B cell (primary cell): Measurements from ENCODE around the gene DGUOK. TPM values are rescaled to one million over a fixed set of nuclear protein-coding genes. Genes with fewer than 3 reads are reported as not detected.
A peak's percentile ranks its signal among the peaks of the same experiment; 100 is the strongest.

Source experiments
- ATAC-seq: fragments of 200-7000 bp; cut with Tn5 transposase; one replicate; pipeline ENCODE4 v1.10.0; 2021; ENCODE audit warnings: low read depth, mild to moderate bottlenecking, moderate number of reproducible peaks, moderate library complexity
- CTCF ChIA-PET: fragments of 350-600 bp; sonication (Branson Sonifier 250); formaldehyde crosslinking; loops from one replicate; lab custom pipeline; 2021; ENCODE audit warnings: antibody characterized with exemption, inconsistent platforms; lab: Charles Lee
- POLR2A ChIA-PET: fragments of 350-600 bp; sonication (Branson Sonifier 250); formaldehyde crosslinking; loops from one replicate; lab custom pipeline; 2021; ENCODE audit warnings: antibody characterized with exemption; lab: Charles Lee
- DNase-seq: peaks from one replicate; pipeline ENCODE4 v3.0.0; 2013
- H2AFZ ChIP-seq: 2 replicates; pipeline ENCODE4 v1.6.1; 2012; ENCODE audit warnings: mild to moderate bottlenecking, low read depth, low read length; ENCODE audit not compliant: insufficient read depth, poor library complexity, severe bottlenecking
- H3K27ac ChIP-seq, 2 donors: 1 replicate in 1 of 2; 2 replicates in 1 of 2; pipeline ENCODE4 v1.5.1; 2012 to 2013; ENCODE audit warnings: low read length in 2 of 2, mild to moderate bottlenecking in 2 of 2, moderate library complexity in 1 of 2
- H3K27me3 ChIP-seq, 4 experiments: fragments of 200-600 bp in 1 of 4; sonication (generic) in 1 of 4; replicated peaks in 1 of 4; 1 replicate in 2 of 4; 2 replicates in 2 of 4; pipeline versions ENCODE4 v1.6.1 to v1.7.0; 2013 to 2016; ENCODE audit warnings: low read length in 3 of 4, mild to moderate bottlenecking in 2 of 4, mixed read lengths in 1 of 4, moderate library complexity in 1 of 4; ENCODE audit not compliant: insufficient read depth in 4 of 4, control insufficient read depth in 3 of 4; ENCODE audit errors: control extremely low read depth in 1 of 4
- H3K36me3 ChIP-seq, 2 experiments: replicated peaks in 1 of 2; 1 replicate in 1 of 2; 2 replicates in 1 of 2; pipeline versions ENCODE4 v1.6.1 to v1.7.1; 2013; ENCODE audit warnings: low read length in 1 of 2; ENCODE audit not compliant: insufficient read depth in 2 of 2, control insufficient read depth in 1 of 2; ENCODE audit errors: control extremely low read depth in 1 of 2, extremely low read depth in 1 of 2
- H3K4me1 ChIP-seq, 2 donors: fragments of 200-600 bp in 1 of 2; sonication (generic) in 1 of 2; 1 replicate in 1 of 2; 2 replicates in 1 of 2; pipeline versions ENCODE4 v1.5.1 to v1.6.1; 2013 to 2017; ENCODE audit warnings: low read length in 2 of 2; ENCODE audit not compliant: control insufficient read depth in 2 of 2, insufficient read depth in 2 of 2
- H3K4me2 ChIP-seq: replicated peaks from 2 replicates; pipeline ENCODE3; 2012; ENCODE audit warnings: mild to moderate bottlenecking, low read depth, low read length; ENCODE audit not compliant: poor library complexity, severe bottlenecking
- H3K4me3 ChIP-seq, 5 experiments: fragments of 200-600 bp in 1 of 5; sonication (generic) in 1 of 5; 1 replicate in 3 of 5; 2 replicates in 2 of 5; pipeline versions ENCODE4 v1.5.1 to v1.7.0; 2011 to 2016; ENCODE audit warnings: low read length in 4 of 5, mild to moderate bottlenecking in 4 of 5, low read depth in 2 of 5, control low read depth in 1 of 5, moderate library complexity in 1 of 5; ENCODE audit not compliant: insufficient read depth in 1 of 5; ENCODE audit errors: control extremely low read depth in 1 of 5, extremely low read depth in 1 of 5
- H3K79me2 ChIP-seq: fragments of 200-600 bp; sonication (generic); one replicate; pipeline ENCODE4 v1.6.0; 2016; ENCODE audit warnings: low read length; ENCODE audit not compliant: control insufficient read depth, insufficient read depth
- H3K9ac ChIP-seq: fragments of 200-600 bp; sonication (generic); 2 replicates; pipeline ENCODE4 v1.6.1; 2017; ENCODE audit warnings: mild to moderate bottlenecking, low read length, moderate library complexity
- H3K9me3 ChIP-seq, 3 donors: one replicate each; pipeline versions ENCODE4 v1.6.1 to v1.7.1; 2013; ENCODE audit warnings: low read length in 2 of 3; ENCODE audit not compliant: control insufficient read depth in 2 of 3, insufficient read depth in 1 of 3; ENCODE audit errors: control extremely low read depth in 1 of 3
- H4K20me1 ChIP-seq: 2 replicates; pipeline ENCODE4 v1.6.0; 2012; ENCODE audit warnings: mild to moderate bottlenecking, low read length; ENCODE audit not compliant: insufficient read depth, control insufficient read depth, poor library complexity, severe bottlenecking
- H3K27ac Mint-ChIP-seq: one replicate; pipeline ENCODE4 v1.8.0; 2021; ENCODE audit warnings: mixed read lengths
- H3K27me3 Mint-ChIP-seq: one replicate; pipeline ENCODE4 v1.8.0; 2021; ENCODE audit warnings: mixed read lengths
- H3K4me1 Mint-ChIP-seq: one replicate; pipeline ENCODE4 v1.8.0; 2021; ENCODE audit warnings: mixed read lengths
- H3K4me3 Mint-ChIP-seq: one replicate; pipeline ENCODE4 v1.8.0; 2021; ENCODE audit warnings: mixed read lengths
- H3K9me3 Mint-ChIP-seq: one replicate; pipeline ENCODE4 v1.8.0; 2022; ENCODE audit warnings: mixed read lengths; ENCODE audit not compliant: insufficient read depth
- EZH2 ChIP-seq: IDR thresholded peaks from 2 replicates; pipeline ENCODE4 v1.6.1; 2012; ENCODE audit warnings: borderline replicate concordance, low read depth, mild to moderate bottlenecking, moderate library complexity, low read length; ENCODE audit not compliant: insufficient read depth, poor library complexity, severe bottlenecking
- WGBS: methylation state at CpG from one replicate; pipeline ENCODE4 v1.1.5; 2013; ENCODE audit warnings: missing lambda C conversion rate; ENCODE audit not compliant: insufficient coverage; 5-methylcytosine and 5-hydroxymethylcytosine counted together
- intact Hi-C: fragments of 100-400 bp; cut with micrococcal nuclease; formaldehyde crosslinking; loops from one replicate; pipeline ENCODE4 v1.10.0; 2022
- polyA plus RNA-seq: library from polyadenylated mRNA; depleted of rRNA; stranded (reverse); fragments of >200 nt; gene quantifications from 2 replicates; pipeline ENCODE4 v1.2.3, GENCODE V29; 2012
- total RNA-seq, 2 donors: library from RNA; stranded (reverse); fragments of 120-200 nt in 1 of 2; gene quantifications; 1 replicate in 1 of 2; 2 replicates in 1 of 2; pipeline versions ENCODE4 v1.2.3 to v1.2.4, GENCODE V29; 2013 to 2022
- TF ChIP-seq, protein P1 (sequence below): fragments of 200-600 bp; IDR thresholded peaks from one replicate; pipeline ENCODE4 v1.8.0; 2022; ENCODE audit warnings: antibody characterized with exemption, mild to moderate bottlenecking

Gene DGUOK
- total and polyA plus RNA-seq, 2 donors (not counting 1 experiment from before 2014, with no cell fraction given): 61.7 to 81.5 TPM

- Mint-ChIP-seq H3K4me1 (peaks cover 6% of the 10 kb centered on the region), H3K27ac (peak overlapping the region; percentile 33)
These were observed 32.2 kb upstream of the DGUOK start for GRCh38 chr2:73894475-73894850.

GRCh38 chr2:73894877-73895276 lies 31.8 kb upstream of the DGUOK start:
- ChIA-PET POLR2A (no interaction called here), CTCF (no interaction called here)
- Histone ChIP-seq H3K4me2 (no peak overlapping the region), H3K9me3 (no peaks in the 10 kb centered on the region), H3K27me3 (no peaks in the 10 kb centered on the region), H3K79me2 (no peaks in the 10 kb centered on the region), H4K20me1 (no peaks in the 10 kb centered on the region), H3K27ac (no peak overlapping the region), H2AFZ (no peak overlapping the region), H3K9ac (no peak overlapping the region), H3K4me3 (no peak overlapping the region), H3K36me3 (no peaks in the 10 kb centered on the region), H3K4me1 (peaks cover 3 to 12% of the 10 kb centered on the region in 2 donors)
- WGBS: 83% methylated on average over 6 of the region's 6 CpGs
- intact Hi-C loops: no loop called here
- TF ChIP-seq EZH2: no peak
- TF ChIP-seq, protein P1, sequence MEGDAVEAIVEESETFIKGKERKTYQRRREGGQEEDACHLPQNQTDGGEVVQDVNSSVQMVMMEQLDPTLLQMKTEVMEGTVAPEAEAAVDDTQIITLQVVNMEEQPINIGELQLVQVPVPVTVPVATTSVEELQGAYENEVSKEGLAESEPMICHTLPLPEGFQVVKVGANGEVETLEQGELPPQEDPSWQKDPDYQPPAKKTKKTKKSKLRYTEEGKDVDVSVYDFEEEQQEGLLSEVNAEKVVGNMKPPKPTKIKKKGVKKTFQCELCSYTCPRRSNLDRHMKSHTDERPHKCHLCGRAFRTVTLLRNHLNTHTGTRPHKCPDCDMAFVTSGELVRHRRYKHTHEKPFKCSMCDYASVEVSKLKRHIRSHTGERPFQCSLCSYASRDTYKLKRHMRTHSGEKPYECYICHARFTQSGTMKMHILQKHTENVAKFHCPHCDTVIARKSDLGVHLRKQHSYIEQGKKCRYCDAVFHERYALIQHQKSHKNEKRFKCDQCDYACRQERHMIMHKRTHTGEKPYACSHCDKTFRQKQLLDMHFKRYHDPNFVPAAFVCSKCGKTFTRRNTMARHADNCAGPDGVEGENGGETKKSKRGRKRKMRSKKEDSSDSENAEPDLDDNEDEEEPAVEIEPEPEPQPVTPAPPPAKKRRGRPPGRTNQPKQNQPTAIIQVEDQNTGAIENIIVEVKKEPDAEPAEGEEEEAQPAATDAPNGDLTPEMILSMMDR: no peak
- Mint-ChIP-seq H3K27ac (no peak overlapping the region), H3K4me3 (no peak overlapping the region), H3K9me3 (no peaks in the 10 kb centered on the region), H3K4me1 (peaks cover 6% of the 10 kb centered on the region), H3K27me3 (peaks cover 13% of the 10 kb centered on the region)
- ATAC-seq: no peak
- DNase-seq: no peak

More at GRCh38 chr2:73894475-73894850, 32.2 kb upstream of the DGUOK start:
- Histone ChIP-seq H3K27me3 (no peaks in the 10 kb centered on the region), H4K20me1 (no peaks in the 10 kb centered on the region), H3K4me3 (no peak overlapping the region), H3K79me2 (no peaks in the 10 kb centered on the region), H3K36me3 (no peaks in the 10 kb centered on the region), H3K9me3 (no peaks in the 10 kb centered on the region), H3K9ac (no peak overlapping the region), H3K27ac (no peak overlapping the region), H3K4me1 (peaks cover 3 to 12% of the 10 kb centered on the region in 2 donors), H2AFZ (no peak overlapping the region), H3K4me2 (no peak overlapping the region)
- 100% methylated on average over 1 of the region's 2 CpGs for WGBS
- intact Hi-C loops: no loop called here
- Mint-ChIP-seq H3K9me3 (no peaks in the 10 kb centered on the region), H3K4me3 (no peak overlapping the region), H3K27me3 (peaks cover 13% of the 10 kb centered on the region)
- CTCF ChIA-PET: no interaction called here
- DNase-seq (no peak), ATAC-seq (no peak)
- POLR2A ChIA-PET: no interaction called here
- TF ChIP-seq, protein P1: no peak
- no peak for TF ChIP-seq EZH2
